Jurkat, Clone E6-1 (cell line): ENCODE results near the gene THAP9.

ENCODE experiments used
- DNase-seq: peaks from one replicate; pipeline ENCODE4 v3.0.0-alpha.2; 2011; ENCODE audit warnings: low read depth, low spot score
- H3K4me3 ChIP-seq: 2 replicates; pipeline ENCODE4 v1.5.1; 2011; ENCODE audit warnings: mild to moderate bottlenecking, low read length, control low read depth, moderate library complexity

THAP9 gene

DNA sequence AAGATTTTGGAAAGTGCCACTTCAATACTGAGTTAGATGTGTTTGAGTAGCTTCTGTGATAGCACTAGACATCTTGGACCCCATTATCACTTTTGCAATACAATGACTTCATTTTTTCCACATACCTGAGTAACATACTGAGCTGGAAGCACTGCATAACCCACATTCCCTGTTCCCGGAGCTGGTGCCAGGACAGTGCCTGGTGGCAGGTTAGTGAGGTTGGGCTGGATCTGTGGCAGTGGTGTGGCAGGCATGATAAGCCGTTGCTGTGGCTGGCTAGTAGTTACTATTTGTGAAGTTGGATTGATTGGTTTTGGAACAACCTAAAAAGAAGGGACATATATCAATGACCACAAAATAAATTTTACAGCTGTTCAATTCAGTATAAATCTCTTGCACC is 38.9 kb downstream of the THAP9 start:
- no peak for DNase-seq
- no peak overlapping the region for H3K4me3 ChIP-seq

DNA sequence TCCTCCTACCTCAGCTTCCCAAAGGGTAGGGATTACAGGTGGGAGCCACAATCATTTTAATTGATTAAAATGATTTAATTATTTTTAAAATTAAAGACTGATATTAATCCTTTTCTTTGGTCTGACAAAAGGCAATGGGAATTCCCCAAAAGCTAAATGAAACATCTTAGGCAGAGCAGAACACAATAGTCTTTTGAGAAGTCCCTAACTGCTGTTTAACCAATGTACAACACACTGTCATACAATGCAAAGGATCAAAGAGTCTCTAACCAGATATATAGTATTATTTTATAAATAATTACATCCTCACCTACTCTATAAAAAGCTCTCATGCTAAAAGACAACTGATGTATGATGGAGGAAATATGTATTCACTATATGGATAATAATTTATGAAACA is 47.0 kb downstream of the THAP9 start:
- DNase-seq = no peak

DNA sequence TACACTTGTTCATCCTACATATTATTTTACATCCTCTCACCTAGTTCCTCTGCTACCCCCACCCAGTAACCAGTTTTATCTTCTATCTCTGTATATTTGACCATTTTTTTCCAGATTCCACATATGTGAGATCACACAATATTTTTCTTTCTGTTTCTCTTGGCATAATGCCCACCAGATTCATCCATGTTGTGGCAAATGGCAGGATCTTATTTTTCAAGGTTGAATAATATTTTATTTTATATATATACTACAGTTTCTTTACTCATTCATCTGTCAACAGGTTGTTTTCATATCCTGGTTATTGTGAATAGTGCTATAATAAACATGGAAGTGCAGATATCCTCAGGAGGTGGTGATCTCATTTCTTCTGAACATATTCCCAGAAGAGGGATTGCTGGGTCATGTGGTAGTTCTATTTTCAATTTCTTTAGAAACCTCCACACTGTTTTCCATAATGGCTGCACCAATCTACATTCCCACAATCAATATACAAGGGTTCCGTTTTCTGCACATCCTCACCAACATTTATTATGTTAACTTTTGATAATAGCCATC is 48.2 kb downstream of the THAP9 start:
- no peak for DNase-seq
- no peak overlapping the region for H3K4me3 ChIP-seq

More for the DNA sequence above, 47.0 kb downstream of the THAP9 start:
- H3K4me3 ChIP-seq = no peak overlapping the region

DNA sequence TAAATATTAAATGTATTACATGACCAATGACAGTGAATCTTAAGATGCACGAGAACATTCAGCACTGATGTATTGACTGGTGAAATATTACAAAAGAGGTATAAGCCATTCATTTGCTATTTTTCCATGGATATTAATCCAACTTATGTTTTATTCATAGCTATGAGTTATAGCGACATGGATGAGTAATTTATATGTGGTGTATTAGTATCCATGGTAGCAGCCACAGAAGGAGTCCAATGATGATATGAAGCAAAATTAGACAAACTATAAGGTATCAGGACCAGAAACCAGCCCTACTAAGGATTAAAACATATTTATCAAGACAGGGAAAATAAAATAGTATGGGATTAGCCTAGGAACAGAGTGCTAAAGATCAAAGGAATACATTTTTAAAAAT is 50.7 kb downstream of the THAP9 start:
- no peak for DNase-seq
- H3K4me3 ChIP-seq = no peak overlapping the region

DNA sequence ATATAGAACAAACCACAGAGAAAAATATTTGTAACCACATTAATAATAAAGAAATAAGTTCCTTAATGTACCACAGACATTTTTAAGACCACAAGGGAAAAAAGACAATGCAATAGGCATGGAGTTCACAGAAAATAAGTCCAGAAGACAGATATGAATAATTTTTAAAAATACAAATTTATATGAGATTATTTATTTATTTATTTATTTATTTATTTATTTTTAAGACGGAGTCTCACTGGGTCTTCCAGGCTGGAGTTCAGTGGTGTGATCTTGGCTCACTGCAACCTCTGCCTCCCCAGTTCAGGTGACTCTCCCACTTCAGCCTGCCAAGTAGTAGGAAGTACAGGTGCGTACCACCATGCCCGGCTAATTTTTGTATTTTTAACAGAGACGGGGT is 53.7 kb downstream of the THAP9 start:
- no peak overlapping the region for H3K4me3 ChIP-seq
- DNase-seq = no peak

DNA sequence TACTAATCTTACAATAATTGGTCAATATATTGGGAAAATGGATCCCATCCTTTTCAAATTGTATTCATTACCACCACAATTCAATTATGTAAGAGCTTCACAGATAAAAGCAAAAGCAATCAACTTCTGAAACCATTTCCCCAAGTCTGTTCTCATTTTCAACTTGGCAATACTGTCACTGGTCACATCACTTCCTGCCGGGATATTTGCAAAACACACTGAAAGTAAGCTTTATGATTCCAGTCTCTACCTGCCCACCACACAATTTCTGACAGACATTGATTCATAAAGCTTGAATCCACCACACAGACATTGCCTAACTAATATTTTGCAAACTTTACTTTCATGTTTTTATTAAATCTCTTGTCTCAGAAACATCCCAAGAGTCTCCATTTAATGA is 56.5 kb downstream of the THAP9 start:
- no peak overlapping the region for H3K4me3 ChIP-seq
- DNase-seq = no peak

DNA sequence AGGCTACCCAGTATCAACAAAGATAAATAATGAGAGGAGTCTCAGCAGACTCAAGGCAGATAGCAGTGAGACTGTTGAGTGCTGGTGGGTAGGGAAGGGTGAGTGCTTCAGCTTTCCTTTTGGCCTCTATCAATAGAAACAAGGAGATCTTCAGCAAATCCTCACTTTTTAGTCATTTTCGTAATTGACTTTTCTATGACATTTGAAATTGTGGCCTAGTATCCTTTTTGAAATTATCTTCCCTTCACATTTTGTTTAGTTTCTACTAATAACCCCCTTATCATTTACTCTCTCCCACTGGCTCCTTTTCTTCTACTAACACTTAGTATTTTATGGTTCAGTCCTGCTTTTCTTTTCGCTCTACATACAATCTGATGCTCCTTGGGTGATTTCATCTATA is 65.2 kb downstream of the THAP9 start:
- H3K4me3 ChIP-seq = no peak overlapping the region
- no peak for DNase-seq

DNA sequence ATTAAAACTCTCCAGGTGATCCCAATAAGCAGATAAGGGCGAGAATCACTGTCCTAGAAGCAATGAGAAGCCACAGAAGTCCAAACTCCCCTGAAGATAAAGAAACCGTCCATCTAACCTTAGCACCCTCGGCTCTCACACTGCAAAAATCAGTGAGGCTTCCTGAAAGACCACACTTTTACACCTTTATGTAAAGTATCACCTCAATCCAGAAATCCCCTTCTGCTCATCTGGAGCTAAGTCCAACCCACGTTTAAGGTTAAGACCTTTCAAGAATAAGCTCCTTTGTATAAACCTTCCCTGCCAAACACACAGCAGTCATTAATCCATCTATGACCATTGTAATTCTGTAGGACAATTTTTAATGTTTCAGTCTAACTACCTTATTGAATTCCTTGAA is 68.4 kb downstream of the THAP9 start:
- DNase-seq = no peak
- no peak overlapping the region for H3K4me3 ChIP-seq

DNA sequence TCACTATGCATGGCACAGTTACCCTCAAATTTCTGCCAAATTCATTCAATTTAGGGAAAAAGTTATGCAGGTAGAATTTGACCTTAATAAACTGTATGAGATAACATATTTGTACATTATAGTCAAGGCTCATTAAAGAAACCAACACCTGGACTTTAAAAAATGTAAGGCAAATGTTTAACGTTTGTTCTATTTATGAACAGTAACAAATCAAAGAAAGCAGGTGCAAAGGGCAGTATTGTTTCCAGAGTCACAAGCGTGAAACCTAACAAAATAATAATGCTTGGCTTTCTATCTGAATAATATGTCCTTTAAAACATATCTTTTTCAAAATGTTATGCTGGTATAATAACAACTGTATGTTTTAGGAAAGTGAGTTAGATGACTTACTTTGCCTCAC is 68.9 kb downstream of the THAP9 start:
- no peak overlapping the region for H3K4me3 ChIP-seq
- DNase-seq = no peak
